ENCODE measurements around the gene ATXN7. TPM values are rescaled to one million over a fixed set of nuclear protein-coding genes. Genes with fewer than 3 reads are reported as not detected.
A peak's percentile ranks its signal among the peaks of the same experiment; 100 is the strongest.

ATXN7 gene
- total RNA-seq, 1 experiment from 2014 or later: 5.2 TPM

- no peaks in the 10 kb centered on the region for H3K36me3 ChIP-seq (replicated peaks; ENCODE audit: control insufficient read depth, insufficient read depth, low read length)
- no peak overlapping the region for H3K4me3 ChIP-seq (ENCODE audit: insufficient read depth, low read depth, low read length)
- no peaks in the 10 kb centered on the region for H3K27me3 ChIP-seq (ENCODE audit: control insufficient read depth, insufficient read depth, low read length)
- DNase-seq: no peak
Observed at GRCh38 chr3:63876260-63876659, 12.6 kb downstream of the ATXN7 start.

DNA sequence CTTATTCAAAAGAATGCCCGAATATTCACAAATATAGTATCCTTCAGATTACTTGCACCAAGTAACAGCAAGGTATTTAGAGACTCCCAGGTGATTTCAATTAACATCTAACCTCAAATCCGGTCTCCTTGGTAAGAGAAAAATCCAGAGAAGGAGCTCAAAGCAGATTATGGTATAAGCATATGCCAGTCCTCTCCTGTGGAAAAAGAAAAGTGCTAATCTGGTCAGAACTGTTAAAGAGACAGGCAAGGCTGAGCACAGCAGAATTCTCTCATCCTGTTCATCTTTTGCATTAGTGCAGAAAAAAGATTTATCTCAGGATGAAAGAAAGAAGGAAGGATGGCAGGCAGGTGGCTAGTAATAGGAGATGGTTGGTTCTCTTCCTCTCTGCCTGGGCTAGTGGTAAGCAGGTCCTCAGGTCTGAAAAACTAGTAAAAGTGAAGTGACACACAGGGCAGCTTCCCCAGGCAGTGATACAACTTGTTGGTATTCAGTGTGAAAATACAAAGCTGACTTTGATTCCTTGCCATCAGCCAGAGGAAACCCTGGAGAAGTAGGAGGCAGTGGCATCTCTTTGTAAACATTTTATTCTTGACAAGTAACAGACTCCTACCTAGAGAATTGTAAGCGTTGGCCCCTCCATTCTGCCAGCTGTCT, 14.2 kb downstream of the ATXN7 start:
- DNase-seq: no peak
- no peak overlapping the region for H3K4me3 ChIP-seq (ENCODE audit: insufficient read depth, low read depth, low read length)
- H3K36me3 ChIP-seq (replicated peaks; ENCODE audit: control insufficient read depth, insufficient read depth, low read length): no peaks in the 10 kb centered on the region
- H3K27me3 ChIP-seq (ENCODE audit: control insufficient read depth, insufficient read depth, low read length): no peaks in the 10 kb centered on the region

- DNase-seq: no peak
- Histone ChIP-seq H3K36me3 (replicated peaks; ENCODE audit: control insufficient read depth, insufficient read depth, low read length) (no peaks in the 10 kb centered on the region), H3K27me3 (ENCODE audit: control insufficient read depth, insufficient read depth, low read length) (no peaks in the 10 kb centered on the region), H3K4me3 (ENCODE audit: insufficient read depth, low read depth, low read length) (no peak overlapping the region)
Observed at GRCh38 chr3:63878394-63879060, 14.9 kb downstream of the ATXN7 start.

GRCh38 chr3:63880653-63881052, 17.0 kb downstream of the ATXN7 start:
- DNase-seq: no peak
- Histone ChIP-seq H3K36me3 (replicated peaks; ENCODE audit: control insufficient read depth, insufficient read depth, low read length) (no peaks in the 10 kb centered on the region), H3K4me3 (ENCODE audit: insufficient read depth, low read depth, low read length) (no peak overlapping the region), H3K27me3 (ENCODE audit: control insufficient read depth, insufficient read depth, low read length) (no peaks in the 10 kb centered on the region)

DNA sequence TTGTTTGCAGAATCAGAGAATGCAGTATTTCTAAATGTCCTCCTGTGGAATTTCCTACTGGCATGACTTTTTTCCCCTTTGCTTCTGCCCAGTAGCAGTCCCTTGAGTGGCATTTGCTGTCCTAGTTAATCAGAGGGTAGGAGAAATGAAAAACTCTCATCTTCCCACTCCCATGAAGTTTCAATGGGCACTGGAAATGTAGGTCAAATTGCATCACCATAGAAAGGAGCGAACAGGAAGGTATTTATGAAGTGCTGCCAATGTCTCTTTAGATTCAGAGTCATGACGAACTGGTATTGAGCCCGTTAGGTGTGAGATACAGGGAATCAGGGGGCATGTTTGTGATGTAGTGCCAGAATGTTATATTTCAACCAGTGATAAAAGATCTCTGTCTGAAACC, 23.2 kb downstream of the ATXN7 start:
- no peaks in the 10 kb centered on the region for H3K27me3 ChIP-seq (ENCODE audit: control insufficient read depth, insufficient read depth, low read length)
- no peak overlapping the region for H3K4me3 ChIP-seq (ENCODE audit: insufficient read depth, low read depth, low read length)
- DNase-seq: no peak
- H3K36me3 ChIP-seq (replicated peaks; ENCODE audit: control insufficient read depth, insufficient read depth, low read length): no peaks in the 10 kb centered on the region

GRCh38 chr3:63891518-63891917, 27.9 kb downstream of the ATXN7 start:
- no peak for DNase-seq
- no peaks in the 10 kb centered on the region for H3K36me3 ChIP-seq (replicated peaks; ENCODE audit: control insufficient read depth, insufficient read depth, low read length)
- no peaks in the 10 kb centered on the region for H3K27me3 ChIP-seq (ENCODE audit: control insufficient read depth, insufficient read depth, low read length)
- no peak overlapping the region for H3K4me3 ChIP-seq (ENCODE audit: insufficient read depth, low read depth, low read length)

- Histone ChIP-seq H3K27me3 (ENCODE audit: control insufficient read depth, insufficient read depth, low read length) (no peaks in the 10 kb centered on the region), H3K4me3 (ENCODE audit: insufficient read depth, low read depth, low read length) (no peak overlapping the region), H3K36me3 (replicated peaks; ENCODE audit: control insufficient read depth, insufficient read depth, low read length) (no peaks in the 10 kb centered on the region)
- DNase-seq: no peak
Observed at GRCh38 chr3:63892773-63893352, 29.2 kb downstream of the ATXN7 start.

GRCh38 chr3:63895422-63896189, 31.9 kb downstream of the ATXN7 start:
- no peak for DNase-seq
- Histone ChIP-seq H3K36me3 (replicated peaks; ENCODE audit: control insufficient read depth, insufficient read depth, low read length) (0 out of 2 replicates have a peak, but pooled peaks cover 1% of the 10 kb centered on the region), H3K4me3 (ENCODE audit: insufficient read depth, low read depth, low read length) (no peak overlapping the region), H3K27me3 (ENCODE audit: control insufficient read depth, insufficient read depth, low read length) (no peaks in the 10 kb centered on the region)

- no peak for DNase-seq
- Histone ChIP-seq H3K36me3 (replicated peaks; ENCODE audit: control insufficient read depth, insufficient read depth, low read length) (0 out of 2 replicates have a peak, but pooled peaks cover 1% of the 10 kb centered on the region), H3K27me3 (ENCODE audit: control insufficient read depth, insufficient read depth, low read length) (no peaks in the 10 kb centered on the region), H3K4me3 (ENCODE audit: insufficient read depth, low read depth, low read length) (no peak overlapping the region)
Observed at GRCh38 chr3:63896332-63897030, 32.8 kb downstream of the ATXN7 start.

GRCh38 chr3:63900010-63900409, 36.3 kb downstream of the ATXN7 start:
- Histone ChIP-seq H3K36me3 (replicated peaks; ENCODE audit: control insufficient read depth, insufficient read depth, low read length) (0 out of 2 replicates have a peak, but pooled peaks cover 1% of the 10 kb centered on the region), H3K4me3 (ENCODE audit: insufficient read depth, low read depth, low read length) (no peak overlapping the region), H3K27me3 (ENCODE audit: control insufficient read depth, insufficient read depth, low read length) (no peaks in the 10 kb centered on the region)
- DNase-seq: no peak

DNA sequence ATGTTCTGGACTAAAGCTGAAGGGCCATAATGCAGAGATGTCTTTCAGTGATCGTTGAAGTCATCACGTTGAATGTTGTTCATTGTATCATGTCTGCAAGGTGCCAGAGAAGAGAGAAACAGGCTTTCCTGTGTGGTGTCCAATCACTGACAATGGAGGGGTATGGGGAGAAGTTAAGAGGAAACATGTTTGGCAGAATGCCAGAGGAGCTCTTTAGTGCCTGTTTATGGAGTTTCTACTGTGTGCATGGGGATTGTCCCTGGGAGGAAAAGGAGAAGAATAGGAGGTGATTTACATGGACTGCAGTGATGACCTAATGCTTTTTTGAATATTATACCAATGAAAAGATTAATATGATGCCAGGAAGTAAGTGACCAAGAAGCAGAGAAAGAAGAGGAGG, 36.8 kb downstream of the ATXN7 start:
- DNase-seq: no peak
- Histone ChIP-seq H3K4me3 (ENCODE audit: insufficient read depth, low read depth, low read length) (no peak overlapping the region), H3K36me3 (replicated peaks; ENCODE audit: control insufficient read depth, insufficient read depth, low read length) (0 out of 2 replicates have a peak, but pooled peaks cover 1% of the 10 kb centered on the region)

DNA sequence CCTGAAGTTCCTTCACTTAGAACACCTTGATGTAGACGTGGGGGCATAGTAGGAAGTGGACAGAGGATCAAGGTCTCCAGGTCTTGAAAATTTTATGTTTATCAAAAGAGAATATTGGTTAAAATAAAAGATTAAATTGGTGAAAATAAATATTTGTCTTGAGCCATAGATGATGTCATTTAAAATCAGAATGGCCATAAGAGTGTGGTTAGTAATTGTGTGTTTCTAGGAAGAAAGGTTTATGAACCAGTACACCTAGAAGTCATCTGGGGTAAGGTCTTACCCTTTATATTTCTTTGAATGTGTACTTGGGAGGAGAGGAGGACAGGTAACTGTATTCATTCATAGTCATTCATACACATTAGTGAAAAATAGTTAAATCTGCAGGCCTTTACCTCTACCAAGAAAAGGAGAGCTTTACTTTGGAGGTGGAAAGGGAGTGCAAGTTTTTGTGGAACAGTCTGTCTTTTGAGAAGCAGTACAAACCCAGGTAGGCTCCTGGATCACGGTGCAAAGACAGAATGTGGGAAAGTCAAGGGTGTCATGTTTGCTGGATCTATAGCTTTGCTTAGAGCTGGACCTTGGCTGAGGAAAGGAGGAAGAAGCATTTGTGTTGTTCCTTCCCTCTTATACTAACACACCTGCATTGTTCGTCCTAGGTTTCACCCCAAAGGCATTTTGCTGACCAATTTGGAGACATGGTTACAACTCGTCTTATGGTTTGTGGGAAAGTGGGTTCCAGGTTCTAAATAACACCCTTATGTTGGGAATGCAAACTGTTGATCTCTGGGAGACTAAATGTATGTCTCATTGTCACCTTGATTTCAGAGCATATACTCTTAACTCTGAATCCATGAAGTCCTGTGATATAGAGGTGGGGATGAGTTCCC, 42.3 kb downstream of the ATXN7 start:
- no peaks in the 10 kb centered on the region for H3K36me3 ChIP-seq (replicated peaks; ENCODE audit: control insufficient read depth, insufficient read depth, low read length)
- no peak overlapping the region for H3K4me3 ChIP-seq (ENCODE audit: insufficient read depth, low read depth, low read length)

More for the DNA sequence above, 36.8 kb downstream of the ATXN7 start:
- H3K27me3 ChIP-seq (ENCODE audit: control insufficient read depth, insufficient read depth, low read length): no peaks in the 10 kb centered on the region

GRCh38 chr3:63908081-63908736, 44.5 kb downstream of the ATXN7 start:
- Histone ChIP-seq H3K36me3 (replicated peaks; ENCODE audit: control insufficient read depth, insufficient read depth, low read length) (no peaks in the 10 kb centered on the region), H3K4me3 (ENCODE audit: insufficient read depth, low read depth, low read length) (no peak overlapping the region), H3K27me3 (ENCODE audit: control insufficient read depth, insufficient read depth, low read length) (no peaks in the 10 kb centered on the region)
- DNase-seq: peak; percentile 48

More for the DNA sequence above, 42.3 kb downstream of the ATXN7 start:
- H3K27me3 ChIP-seq (ENCODE audit: control insufficient read depth, insufficient read depth, low read length): no peaks in the 10 kb centered on the region
- no peak for DNase-seq

All from H7 (cell line).